GM21825 (cell line): ENCODE data around the gene DLGAP5.
A peak's percentile ranks its signal among the peaks of the same experiment; 100 is the strongest.

Source experiments
- ATAC-seq: cut with Tn5 transposase; IDR thresholded peaks from one replicate; pipeline ENCODE4 v1.9.1; 2021; ENCODE audit warnings: mild to moderate bottlenecking, moderate library complexity; ENCODE audit not compliant: unreplicated experiment

The DLGAP5 gene

GRCh38 chr14:55191203-55192053 lies at the start of gene DLGAP5:
Gene DLGAP5 (minus strand): TSS chr14:55191585. CDS start chr14:55189179, 2,406 bp downstream.
- ATAC-seq: peak; percentile 97

- ATAC-seq: no peak
Measured at GRCh38 chr14:55240526-55241178, 49.3 kb upstream of the DLGAP5 start.

GRCh38 chr14:55239320-55239719 lies 47.9 kb upstream of the DLGAP5 start:
- ATAC-seq: no peak

- no peak for ATAC-seq
Measured at GRCh38 chr14:55238019-55238680, 46.8 kb upstream of the DLGAP5 start.

GRCh38 chr14:55233591-55233990 lies 42.2 kb upstream of the DLGAP5 start:
- ATAC-seq: no peak

- no peak for ATAC-seq
Measured at GRCh38 chr14:55228261-55228660, 36.9 kb upstream of the DLGAP5 start.

- ATAC-seq: no peak
Measured at GRCh38 chr14:55223364-55223763, 32.0 kb upstream of the DLGAP5 start.

GRCh38 chr14:55221968-55222367 lies 30.6 kb upstream of the DLGAP5 start:
- ATAC-seq: no peak

- no peak for ATAC-seq
Measured at GRCh38 chr14:55221186-55221585, 29.8 kb upstream of the DLGAP5 start.

- ATAC-seq: no peak
Measured at GRCh38 chr14:55220230-55220629, 28.8 kb upstream of the DLGAP5 start.

- ATAC-seq: no peak
Measured at GRCh38 chr14:55212634-55213033, 21.2 kb upstream of the DLGAP5 start.

GRCh38 chr14:55207832-55208231 lies 16.4 kb upstream of the DLGAP5 start:
- no peak for ATAC-seq

GRCh38 chr14:55206175-55206693 lies 14.8 kb upstream of the DLGAP5 start:
- ATAC-seq: no peak

GRCh38 chr14:55201219-55202101 lies 10.1 kb upstream of the DLGAP5 start:
- ATAC-seq: no peak

GRCh38 chr14:55200651-55201050 lies 9.3 kb upstream of the DLGAP5 start:
- ATAC-seq: no peak

GRCh38 chr14:55198749-55199148 lies 7.4 kb upstream of the DLGAP5 start:
- no peak for ATAC-seq

- no peak for ATAC-seq
Measured at GRCh38 chr14:55194656-55195355, 3.4 kb upstream of the DLGAP5 start.

- ATAC-seq: no peak
Measured at GRCh38 chr14:55192054-55192621, 753 bp upstream of the DLGAP5 start.

GRCh38 chr14:55190906-55191202 lies 531 bp downstream of the DLGAP5 start:
- ATAC-seq: no peak
